ENCODE results near the gene CHKB.

Gene CHKB

GRCh38 chr22:50604256-50605001 lies 21.8 kb upstream of the CHKB start:
- no peak overlapping the region for H2AFZ ChIP-seq (ENCODE audit: low read length, unreplicated experiment)
- H3K36me3 ChIP-seq (ENCODE audit: insufficient read depth, low read length) = no peaks in the 10 kb centered on the region
- H3K27me3 ChIP-seq (ENCODE audit: insufficient read depth, low read length) = 0 out of 2 replicates have a peak, but pooled peaks cover 4% of the 10 kb centered on the region

GRCh38 chr22:50603511-50604255 lies 21.0 kb upstream of the CHKB start:
- Histone ChIP-seq H3K27me3 (ENCODE audit: insufficient read depth, low read length) (0 out of 2 replicates have a peak, but pooled peaks cover 4% of the 10 kb centered on the region), H3K36me3 (ENCODE audit: insufficient read depth, low read length) (no peaks in the 10 kb centered on the region)

More at GRCh38 chr22:50604256-50605001, 21.8 kb upstream of the CHKB start:
- no peak overlapping the region for H3K4me3 ChIP-seq (ENCODE audit: low read depth, low read length)
- no peak overlapping the region for H3K27ac ChIP-seq (ENCODE audit: low read depth, low read length)
- no peaks in the 10 kb centered on the region for H3K4me1 ChIP-seq (ENCODE audit: control insufficient read depth, insufficient read depth, low read length, unreplicated experiment)
- no peaks in the 10 kb centered on the region for H3K79me2 ChIP-seq (ENCODE audit: control insufficient read depth, insufficient read depth, low read length, unreplicated experiment)

GRCh38 chr22:50602338-50602700 lies 19.7 kb upstream of the CHKB start:
- H2AFZ ChIP-seq (ENCODE audit: low read length, unreplicated experiment) = no peak overlapping the region

More at GRCh38 chr22:50603511-50604255, 21.0 kb upstream of the CHKB start:
- Histone ChIP-seq H3K27ac (ENCODE audit: low read depth, low read length) (no peak overlapping the region), H3K4me3 (ENCODE audit: low read depth, low read length) (no peak overlapping the region), H3K79me2 (ENCODE audit: control insufficient read depth, insufficient read depth, low read length, unreplicated experiment) (no peaks in the 10 kb centered on the region), H3K4me1 (ENCODE audit: control insufficient read depth, insufficient read depth, low read length, unreplicated experiment) (no peaks in the 10 kb centered on the region), H2AFZ (ENCODE audit: low read length, unreplicated experiment) (no peak overlapping the region)

GRCh38 chr22:50601669-50602337 lies 19.2 kb upstream of the CHKB start:
- Histone ChIP-seq H3K4me3 (ENCODE audit: low read depth, low read length) (no peak overlapping the region), H3K36me3 (ENCODE audit: insufficient read depth, low read length) (no peaks in the 10 kb centered on the region), H2AFZ (ENCODE audit: low read length, unreplicated experiment) (no peak overlapping the region), H3K4me1 (ENCODE audit: control insufficient read depth, insufficient read depth, low read length, unreplicated experiment) (no peaks in the 10 kb centered on the region), H3K27me3 (ENCODE audit: insufficient read depth, low read length) (0 out of 2 replicates have a peak, but pooled peaks cover 4% of the 10 kb centered on the region), H3K27ac (ENCODE audit: low read depth, low read length) (no peak overlapping the region), H3K79me2 (ENCODE audit: control insufficient read depth, insufficient read depth, low read length, unreplicated experiment) (no peaks in the 10 kb centered on the region)

More at GRCh38 chr22:50602338-50602700, 19.7 kb upstream of the CHKB start:
- Histone ChIP-seq H3K4me3 (ENCODE audit: low read depth, low read length) (no peak overlapping the region), H3K79me2 (ENCODE audit: control insufficient read depth, insufficient read depth, low read length, unreplicated experiment) (no peaks in the 10 kb centered on the region), H3K27ac (ENCODE audit: low read depth, low read length) (no peak overlapping the region), H3K36me3 (ENCODE audit: insufficient read depth, low read length) (no peaks in the 10 kb centered on the region), H3K4me1 (ENCODE audit: control insufficient read depth, insufficient read depth, low read length, unreplicated experiment) (no peaks in the 10 kb centered on the region), H3K27me3 (ENCODE audit: insufficient read depth, low read length) (0 out of 2 replicates have a peak, but pooled peaks cover 4% of the 10 kb centered on the region)

- Histone ChIP-seq H2AFZ (ENCODE audit: low read length, unreplicated experiment) (no peak overlapping the region), H3K4me3 (ENCODE audit: low read depth, low read length) (peak overlapping the region; percentile 66), H3K36me3 (ENCODE audit: insufficient read depth, low read length) (no peaks in the 10 kb centered on the region), H3K79me2 (ENCODE audit: control insufficient read depth, insufficient read depth, low read length, unreplicated experiment) (no peaks in the 10 kb centered on the region), H3K4me1 (ENCODE audit: control insufficient read depth, insufficient read depth, low read length, unreplicated experiment) (no peaks in the 10 kb centered on the region), H3K27ac (ENCODE audit: low read depth, low read length) (no peak overlapping the region), H3K27me3 (ENCODE audit: insufficient read depth, low read length) (0 out of 2 replicates have a peak, but pooled peaks cover 4% of the 10 kb centered on the region)
These were observed 18.5 kb upstream of the CHKB start for GRCh38 chr22:50600967-50601668.

GRCh38 chr22:50600538-50600937 lies 17.9 kb upstream of the CHKB start, which contains the start of gene MAPK8IP2:
Gene MAPK8IP2 (plus strand): TSS chr22:50600793. CDS start chr22:50600819, 26 bp downstream.
- Histone ChIP-seq H3K27me3 (ENCODE audit: insufficient read depth, low read length) (0 out of 2 replicates have a peak, but pooled peaks cover 4% of the 10 kb centered on the region), H3K27ac (ENCODE audit: low read depth, low read length) (no peak within 1 kb of the TSS), H2AFZ (ENCODE audit: low read length, unreplicated experiment) (no peak within 1 kb of the TSS), H3K36me3 (ENCODE audit: insufficient read depth, low read length) (no peaks in the 10 kb centered on the region), H3K4me3 (ENCODE audit: low read depth, low read length) (peak within 1 kb of the TSS; percentile 66), H3K4me1 (ENCODE audit: control insufficient read depth, insufficient read depth, low read length, unreplicated experiment) (no peaks in the 10 kb centered on the region), H3K79me2 (ENCODE audit: control insufficient read depth, insufficient read depth, low read length, unreplicated experiment) (no peaks in the 10 kb centered on the region)

GRCh38 chr22:50599816-50600455 lies 17.3 kb upstream of the CHKB start:
- Histone ChIP-seq H3K4me3 (ENCODE audit: low read depth, low read length) (no peak overlapping the region), H3K79me2 (ENCODE audit: control insufficient read depth, insufficient read depth, low read length, unreplicated experiment) (no peaks in the 10 kb centered on the region), H3K27me3 (ENCODE audit: insufficient read depth, low read length) (0 out of 2 replicates have a peak, but pooled peaks cover 4% of the 10 kb centered on the region), H3K27ac (ENCODE audit: low read depth, low read length) (no peak overlapping the region), H2AFZ (ENCODE audit: low read length, unreplicated experiment) (no peak overlapping the region), H3K36me3 (ENCODE audit: insufficient read depth, low read length) (no peaks in the 10 kb centered on the region), H3K4me1 (ENCODE audit: control insufficient read depth, insufficient read depth, low read length, unreplicated experiment) (no peaks in the 10 kb centered on the region)

GRCh38 chr22:50597097-50597496 lies 14.4 kb upstream of the CHKB start:
- Histone ChIP-seq H3K79me2 (ENCODE audit: control insufficient read depth, insufficient read depth, low read length, unreplicated experiment) (no peaks in the 10 kb centered on the region), H3K27me3 (ENCODE audit: insufficient read depth, low read length) (0 out of 2 replicates have a peak, but pooled peaks cover 1% of the 10 kb centered on the region), H2AFZ (ENCODE audit: low read length, unreplicated experiment) (no peak overlapping the region), H3K27ac (ENCODE audit: low read depth, low read length) (no peak overlapping the region), H3K4me1 (ENCODE audit: control insufficient read depth, insufficient read depth, low read length, unreplicated experiment) (no peaks in the 10 kb centered on the region), H3K36me3 (ENCODE audit: insufficient read depth, low read length) (no peaks in the 10 kb centered on the region), H3K4me3 (ENCODE audit: low read depth, low read length) (no peak overlapping the region)

GRCh38 chr22:50595189-50595588 lies 12.5 kb upstream of the CHKB start:
- Histone ChIP-seq H3K27ac (ENCODE audit: low read depth, low read length) (no peak overlapping the region), H3K36me3 (ENCODE audit: insufficient read depth, low read length) (no peaks in the 10 kb centered on the region), H3K4me1 (ENCODE audit: control insufficient read depth, insufficient read depth, low read length, unreplicated experiment) (no peaks in the 10 kb centered on the region), H3K27me3 (ENCODE audit: insufficient read depth, low read length) (no peaks in the 10 kb centered on the region), H3K4me3 (ENCODE audit: low read depth, low read length) (no peak overlapping the region), H2AFZ (ENCODE audit: low read length, unreplicated experiment) (no peak overlapping the region), H3K79me2 (ENCODE audit: control insufficient read depth, insufficient read depth, low read length, unreplicated experiment) (no peaks in the 10 kb centered on the region)
